ENCODE data around the gene GNAS. TPM values are rescaled to one million over a fixed set of nuclear protein-coding genes. Genes with fewer than 3 reads are reported as not detected.

The GNAS gene
- total and polyA plus RNA-seq, 12 donors, result 1,348 to 5,181 (median 1,783) TPM

GRCh38 chr20:58808271-58809046 is 44.1 kb upstream of the GNAS start:
- H3K36me3 ChIP-seq, result no peaks in the 10 kb centered on the region
- ATAC-seq (no peak), DNase-seq (no peak)
- no peaks in the 10 kb centered on the region for H3K4me1 ChIP-seq
- WGBS, 2 donors, result 55 to 63% methylated on average over 17 of the region's 17 CpGs
- no peaks in the 10 kb centered on the region for H3K9me3 ChIP-seq
- TF ChIP-seq CTCF (IDR thresholded peaks at IDR 0.05), result no peak
- peaks cover 0 to 72% (median 39%) of the 10 kb centered on the region in 7 donors for H3K27me3 ChIP-seq
- no peak overlapping the region for H3K4me3 ChIP-seq
- intact Hi-C loops (cut with DNase I), result no loop called here
- H3K27ac ChIP-seq, result no peak overlapping the region

- H3K27ac ChIP-seq, result no peak overlapping the region
- no peak overlapping the region for H3K4me3 ChIP-seq
- peaks cover 0 to 55% (median 28%) of the 10 kb centered on the region in 7 donors for H3K27me3 ChIP-seq
- WGBS, 2 donors, result 86 to 87% methylated on average over 19 of the region's 19 CpGs
- H3K4me1 ChIP-seq, result no peaks in the 10 kb centered on the region
- intact Hi-C loops (cut with DNase I), result no loop called here
- ATAC-seq, result no peak
- DNase-seq, result no peak
- TF ChIP-seq CTCF (IDR thresholded peaks at IDR 0.05), result no peak
- H3K9me3 ChIP-seq, result no peaks in the 10 kb centered on the region
- H3K36me3 ChIP-seq, result no peaks in the 10 kb centered on the region
These were observed 42.2 kb upstream of the GNAS start for GRCh38 chr20:58810116-58810878.

- TF ChIP-seq CTCF (IDR thresholded peaks at IDR 0.05), result no peak
- Histone ChIP-seq H3K4me1 (no peaks in the 10 kb centered on the region), H3K27ac (no peak overlapping the region), H3K36me3 (no peaks in the 10 kb centered on the region), H3K4me3 (no peak overlapping the region), H3K9me3 (no peaks in the 10 kb centered on the region), H3K27me3 (peaks cover 0 to 49% (median 24%) of the 10 kb centered on the region in 7 donors)
- intact Hi-C loops (cut with DNase I), result no loop called here
- ATAC-seq (no peak), DNase-seq (no peak)
- 83 to 92% methylated on average over 10 of the region's 10 CpGs for WGBS, 2 donors
These were observed 41.7 kb upstream of the GNAS start for GRCh38 chr20:58810879-58811250.

- H3K36me3 ChIP-seq, result no peaks in the 10 kb centered on the region
- 93 to 94% methylated on average over 13 of the region's 13 CpGs for WGBS, 2 donors
- DNase-seq (no peak), ATAC-seq (no peak)
- intact Hi-C loops (cut with DNase I), result no loop called here
- H3K4me3 ChIP-seq, result no peak overlapping the region
- no peak overlapping the region for H3K27ac ChIP-seq
- no peaks in the 10 kb centered on the region for H3K4me1 ChIP-seq
- H3K9me3 ChIP-seq, result no peaks in the 10 kb centered on the region
- H3K27me3 ChIP-seq, result peaks cover 0 to 45% (median 21%) of the 10 kb centered on the region in 7 donors
- no peak for TF ChIP-seq CTCF (IDR thresholded peaks at IDR 0.05)
These were observed 41.2 kb upstream of the GNAS start for GRCh38 chr20:58811334-58811733.

Data from heart right ventricle (tissue), 16 donors.